H9 (cell line): Measurements from ENCODE around the gene CYP8B1. TPM values are rescaled to one million over a fixed set of nuclear protein-coding genes. Genes with fewer than 3 reads are reported as not detected.

Source experiments
- DNase-seq: peaks from one replicate; pipeline ENCODE4 v3.0.0-alpha.2; 2017
- H2AFZ ChIP-seq: one replicate; pipeline ENCODE4 v1.6.1; 2013; ENCODE audit warnings: mild to moderate bottlenecking, low read length, control low read depth, moderate library complexity
- H2AK5ac ChIP-seq: 2 replicates; pipeline ENCODE4 v1.6.1; 2013; ENCODE audit warnings: low read length, control low read depth, mixed read lengths; ENCODE audit not compliant: insufficient read length
- H2BK120ac ChIP-seq: one replicate; pipeline ENCODE4 v1.6.1; 2013; ENCODE audit warnings: low read depth, mild to moderate bottlenecking, low read length, control low read depth, inconsistent platforms; ENCODE audit not compliant: poor library complexity, severe bottlenecking
- H2BK12ac ChIP-seq: 2 replicates; pipeline ENCODE4 v1.6.1; 2013; ENCODE audit warnings: low read length, control low read depth, mixed read lengths, low read depth; ENCODE audit not compliant: insufficient read length
- H2BK15ac ChIP-seq: 2 replicates; pipeline ENCODE4 v1.6.1; 2013; ENCODE audit warnings: low read depth, low read length, control low read depth
- H2BK20ac ChIP-seq: one replicate; pipeline ENCODE4 v1.6.1; 2013; ENCODE audit warnings: low read depth, mild to moderate bottlenecking, low read length, control low read depth, inconsistent platforms; ENCODE audit not compliant: poor library complexity, severe bottlenecking
- H2BK5ac ChIP-seq: 2 replicates; pipeline ENCODE4 v1.6.1; 2013; ENCODE audit warnings: low read length, control low read depth, mixed read lengths; ENCODE audit not compliant: insufficient read length
- H3K14ac ChIP-seq: 2 replicates; pipeline ENCODE4 v1.6.1; 2013; ENCODE audit warnings: low read length, control low read depth; ENCODE audit not compliant: insufficient read depth
- H3K18ac ChIP-seq: 2 replicates; pipeline ENCODE4 v1.6.1; 2013; ENCODE audit warnings: low read depth, mild to moderate bottlenecking, mixed read lengths, low read length, control low read depth; ENCODE audit not compliant: insufficient read length
- H3K23ac ChIP-seq: 2 replicates; pipeline ENCODE4 v1.6.1; 2013; ENCODE audit warnings: low read length, control low read depth, mixed read lengths, low read depth; ENCODE audit not compliant: insufficient read length
- H3K23me2 ChIP-seq: 2 replicates; pipeline ENCODE4 v1.6.1; 2013; ENCODE audit warnings: low read depth, mild to moderate bottlenecking, mixed read lengths, low read length, control low read depth; ENCODE audit not compliant: insufficient read length, poor library complexity, severe bottlenecking
- H3K27ac ChIP-seq: 2 replicates; pipeline ENCODE4 v1.5.1; 2013; ENCODE audit warnings: low read length, control low read depth, mixed read lengths, low read depth; ENCODE audit not compliant: insufficient read length
- H3K27me3 ChIP-seq: 2 replicates; pipeline ENCODE4 v1.6.1; 2013; ENCODE audit warnings: low read length, control low read depth, inconsistent platforms; ENCODE audit not compliant: insufficient read depth
- H3K4ac ChIP-seq: 2 replicates; pipeline ENCODE4 v1.6.1; 2013; ENCODE audit warnings: low read depth, mild to moderate bottlenecking, control low read depth, inconsistent platforms, low read length, moderate library complexity
- H3K4me1 ChIP-seq: 2 replicates; pipeline ENCODE4 v1.6.1; 2013; ENCODE audit warnings: low read length, control low read depth, inconsistent platforms; ENCODE audit not compliant: insufficient read depth
- H3K4me2 ChIP-seq: 2 replicates; pipeline ENCODE4 v1.6.1; 2013; ENCODE audit warnings: low read length, control low read depth, mixed read lengths; ENCODE audit not compliant: insufficient read length, insufficient read depth
- H3K56ac ChIP-seq: 2 replicates; pipeline ENCODE4 v1.6.1; 2013; ENCODE audit warnings: low read depth, mild to moderate bottlenecking, mixed read lengths, low read length, control low read depth; ENCODE audit not compliant: insufficient read length
- H3K79me1 ChIP-seq: 2 replicates; pipeline ENCODE4 v1.6.1; 2013; ENCODE audit warnings: low read depth, mild to moderate bottlenecking, moderate library complexity, low read length, control low read depth, inconsistent platforms; ENCODE audit not compliant: insufficient read depth, poor library complexity, severe bottlenecking
- H3K79me2 ChIP-seq: 2 replicates; pipeline ENCODE4 v1.6.1; 2013; ENCODE audit warnings: low read length, control low read depth, inconsistent platforms; ENCODE audit not compliant: insufficient read depth
- H3K9ac ChIP-seq: 2 replicates; pipeline ENCODE4 v1.6.1; 2013; ENCODE audit warnings: low read length, control low read depth, mixed read lengths; ENCODE audit not compliant: insufficient read length; ENCODE audit errors: extremely low read depth
- H3K9me3 ChIP-seq: one replicate; pipeline ENCODE4 v1.6.1; 2013; ENCODE audit warnings: low read depth, low read length, inconsistent platforms; ENCODE audit not compliant: control insufficient read depth
- H3T11ph ChIP-seq: one replicate; pipeline ENCODE4 v1.6.1; 2013; ENCODE audit warnings: mild to moderate bottlenecking, low read length, control low read depth, inconsistent platforms
- H4K20me1 ChIP-seq: one replicate; pipeline ENCODE4 v1.6.1; 2013; ENCODE audit not compliant: control insufficient read depth, insufficient read length, insufficient read depth
- H4K5ac ChIP-seq: 2 replicates; pipeline ENCODE4 v1.6.1; 2013; ENCODE audit warnings: low read depth, mild to moderate bottlenecking, mixed read lengths, low read length, control low read depth; ENCODE audit not compliant: insufficient read length
- H4K8ac ChIP-seq: replicated peaks from 2 replicates; pipeline ENCODE4 v1.6.1; 2013; ENCODE audit warnings: low read length, control low read depth, mixed read lengths, low read depth; ENCODE audit not compliant: insufficient read length
- H4K91ac ChIP-seq: 2 replicates; pipeline ENCODE4 v1.6.1; 2013; ENCODE audit warnings: low read depth, mild to moderate bottlenecking, moderate library complexity, mixed read lengths, low read length, control low read depth; ENCODE audit not compliant: insufficient read length
- H3K27ac Mint-ChIP-seq, 3 experiments: 2 replicates in 2 of 3; 3 replicates in 1 of 3; pipeline ENCODE4 v1.8.0; 2020 to 2021; ENCODE audit warnings: mixed read lengths in 3 of 3, mild to moderate bottlenecking in 1 of 3, moderate library complexity in 1 of 3
- H3K27me3 Mint-ChIP-seq: 2 replicates; pipeline ENCODE4 v1.8.0; 2021; ENCODE audit warnings: low read depth, mild to moderate bottlenecking, moderate library complexity, mixed read lengths
- H3K36me3 Mint-ChIP-seq, 3 experiments: 2 replicates in 2 of 3; 3 replicates in 1 of 3; pipeline ENCODE4 v1.8.0; 2020 to 2021; ENCODE audit warnings: low read depth in 3 of 3, mixed read lengths in 3 of 3; ENCODE audit not compliant: insufficient read depth in 1 of 3
- H3K4me1 Mint-ChIP-seq, 2 experiments: 2 replicates each; pipeline ENCODE4 v1.8.0; 2020; ENCODE audit warnings: mixed read lengths in 2 of 2
- H3K4me3 Mint-ChIP-seq, 2 experiments: 2 replicates in 1 of 2; 3 replicates in 1 of 2; pipeline ENCODE4 v1.8.0; 2020 to 2021; ENCODE audit warnings: mild to moderate bottlenecking in 2 of 2, mixed read lengths in 2 of 2, moderate library complexity in 1 of 2
- H3K9me3 Mint-ChIP-seq, 2 experiments: 2 replicates in 1 of 2; 3 replicates in 1 of 2; pipeline ENCODE4 v1.8.0; 2020; ENCODE audit warnings: mild to moderate bottlenecking in 2 of 2, mixed read lengths in 2 of 2, moderate library complexity in 1 of 2
- CTCF ChIP-seq: fragments of 200-600 bp; sonication (generic); conservative IDR thresholded peaks from 3 replicates; pipeline ENCODE4 v1.8.0; 2021; ENCODE audit warnings: antibody characterized with exemption, mild to moderate bottlenecking
- WGBS: extraction: QIAGEN DNeasy Blood & Tissue Kit; methylation state at CpG from one replicate; pipeline ENCODE4 v1.1.7; 2013; ENCODE audit warnings: missing lambda C conversion rate, low lambda C conversion rate, mixed read lengths; ENCODE audit not compliant: insufficient read length; ENCODE audit errors: extremely low coverage; 5-methylcytosine and 5-hydroxymethylcytosine counted together
- total RNA-seq: library from RNA; stranded (reverse); gene quantifications from 2 replicates; pipeline ENCODE4 v1.2.1, GENCODE V29; 2021

CYP8B1 gene
- total RNA-seq, 1 experiment from 2014 or later = not detected

GRCh38 chr3:42894698-42895579 lies 19.3 kb upstream of the CYP8B1 start:
- no peak overlapping the region for H4K91ac ChIP-seq
- Mint-ChIP-seq H3K27ac (no peak overlapping the region), H3K4me3 (no peak overlapping the region), H3K4me1 (peaks cover 33 to 34% of the 10 kb centered on the region in 2 experiments), H3K9me3 (peaks cover 0 to 2% of the 10 kb centered on the region in 2 experiments; a peak in 2 of 5 replicates), H3K27me3 (no peaks in the 10 kb centered on the region), H3K36me3 (no peaks in the 10 kb centered on the region; a peak in 2 of 7 replicates)
- DNase-seq = no peak
- H3K18ac ChIP-seq = no peak overlapping the region
- H3K4ac ChIP-seq = no peak overlapping the region
- H3K9me3 ChIP-seq = no peaks in the 10 kb centered on the region
- no peaks in the 10 kb centered on the region for H4K20me1 ChIP-seq
- H2AFZ ChIP-seq = no peak overlapping the region
- H4K8ac ChIP-seq = no peak overlapping the region
- H3K23ac ChIP-seq = no peak overlapping the region
- no peak overlapping the region for H2AK5ac ChIP-seq
- no peak for TF ChIP-seq CTCF
- H3K23me2 ChIP-seq = no peaks in the 10 kb centered on the region
- no peak overlapping the region for H3T11ph ChIP-seq
- H3K79me2 ChIP-seq = no peaks in the 10 kb centered on the region
- H3K27ac ChIP-seq = no peak overlapping the region
- no peak overlapping the region for H2BK20ac ChIP-seq
- H2BK120ac ChIP-seq = no peak overlapping the region
- H3K56ac ChIP-seq = no peak overlapping the region
- H2BK5ac ChIP-seq = no peak overlapping the region
- no peak overlapping the region for H3K4me2 ChIP-seq
- H3K4me1 ChIP-seq = peaks cover 6% of the 10 kb centered on the region; the same call in 1 of the 2 replicates
- no peak overlapping the region for H4K5ac ChIP-seq
- no peak overlapping the region for H2BK15ac ChIP-seq
- H3K79me1 ChIP-seq = no peaks in the 10 kb centered on the region
- H2BK12ac ChIP-seq = no peak overlapping the region
- H3K9ac ChIP-seq = no peak overlapping the region
- no peaks in the 10 kb centered on the region for H3K27me3 ChIP-seq
- H3K14ac ChIP-seq = no peak overlapping the region
- no CpG with 5 or more reads among the region's 3 CpGs for WGBS
